GM21619 (cell line): ENCODE data around the gene SLC9A3.
"Not testable (repeated sequence)": the region's sequence is repeated elsewhere in the genome, so short reads cannot be mapped to it uniquely, and the experiment has no call there.

Source experiments
- ATAC-seq: cut with Tn5 transposase; IDR thresholded peaks from one replicate; pipeline ENCODE4 v1.9.1; 2021; ENCODE audit not compliant: unreplicated experiment

The SLC9A3 gene

DNA sequence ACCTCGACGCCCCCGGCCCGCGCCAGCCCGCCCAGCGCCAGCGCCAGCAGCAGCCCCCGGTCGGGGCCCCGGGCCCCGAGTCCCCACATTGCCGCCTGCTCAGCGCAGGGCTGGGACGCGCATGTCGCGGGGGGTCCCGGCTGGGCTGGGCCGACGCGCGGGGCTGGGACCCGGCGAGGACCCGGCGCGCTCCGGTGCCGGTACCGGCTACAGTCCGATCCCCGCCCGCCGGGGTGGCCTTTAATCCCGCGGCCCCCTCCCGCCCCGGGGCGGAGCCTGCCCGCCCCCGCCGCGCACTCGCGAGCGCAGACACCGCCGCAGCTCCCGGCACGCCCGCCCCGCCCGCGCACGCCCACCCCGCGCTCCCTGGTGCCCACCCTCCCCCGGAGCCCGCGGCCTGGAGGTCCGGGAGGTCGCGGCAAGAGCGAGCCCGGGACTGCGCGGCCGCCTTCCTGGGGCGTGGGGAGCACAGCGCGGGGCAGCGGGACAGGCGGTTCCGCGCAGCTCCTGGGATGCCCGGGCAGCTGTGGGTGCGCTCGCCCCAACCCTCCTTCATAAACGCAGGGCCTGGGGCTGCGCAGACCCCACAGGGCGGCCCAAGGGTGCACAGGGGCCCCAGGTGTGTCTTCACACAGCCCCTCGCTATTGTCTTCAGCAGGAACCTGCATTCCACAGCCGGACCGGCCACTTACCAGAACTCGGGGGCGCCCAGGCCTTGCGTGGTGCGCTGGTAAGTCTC is at the start of gene SLC9A3:
SLC9A3 (minus strand) TSS at position 216 of the 739 bp plus-strand sequence.
- ATAC-seq = no peak

DNA sequence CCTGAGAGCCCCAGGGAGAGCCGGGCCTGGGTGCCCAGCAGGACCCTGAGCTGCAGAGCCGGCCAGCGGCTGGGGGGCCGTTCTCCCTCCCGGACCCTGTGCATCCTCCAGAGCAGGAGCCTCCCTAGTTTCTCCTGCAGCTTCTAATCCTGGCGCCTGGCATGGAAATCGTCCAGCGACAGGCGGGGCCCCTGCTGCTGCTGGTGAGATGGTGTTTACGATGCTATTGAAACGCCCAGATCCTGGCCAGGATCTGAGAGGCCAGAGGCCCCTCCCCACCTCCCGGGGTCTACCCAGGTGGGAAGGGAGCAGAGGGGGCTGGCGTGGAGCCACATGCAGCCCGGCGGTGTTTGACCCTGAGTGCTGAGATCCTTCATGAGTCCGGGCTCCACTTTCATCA is 49.7 kb upstream of the SLC9A3 start:
- ATAC-seq = no peak

DNA sequence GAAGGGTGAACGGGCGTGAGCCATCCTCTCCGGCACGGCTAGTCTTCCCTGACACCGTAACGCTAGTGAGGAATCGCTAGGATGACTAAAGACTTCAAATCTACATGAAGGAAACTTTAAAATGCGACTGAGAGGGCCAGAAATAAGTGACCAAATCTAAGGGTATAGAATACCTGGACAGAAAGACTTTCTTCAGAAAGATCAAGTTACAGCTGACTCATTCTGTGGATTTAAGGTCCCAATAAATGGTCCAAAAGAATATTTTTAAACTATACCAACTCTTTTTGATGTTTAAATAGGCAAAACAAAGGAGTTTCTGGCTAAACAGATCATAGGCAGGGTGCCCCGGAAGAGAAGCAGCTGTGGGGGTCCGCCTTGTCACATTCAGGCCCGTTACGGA is 49.0 kb upstream of the SLC9A3 start:
- ATAC-seq = no peak

GRCh38 chr5:572398-573019 is 48.3 kb upstream of the SLC9A3 start:
- ATAC-seq = no peak

- ATAC-seq = no peak
These were observed 47.5 kb upstream of the SLC9A3 start for GRCh38 chr5:571791-572190.

- ATAC-seq = no peak
These were observed 46.6 kb upstream of the SLC9A3 start for GRCh38 chr5:570886-571285.

DNA sequence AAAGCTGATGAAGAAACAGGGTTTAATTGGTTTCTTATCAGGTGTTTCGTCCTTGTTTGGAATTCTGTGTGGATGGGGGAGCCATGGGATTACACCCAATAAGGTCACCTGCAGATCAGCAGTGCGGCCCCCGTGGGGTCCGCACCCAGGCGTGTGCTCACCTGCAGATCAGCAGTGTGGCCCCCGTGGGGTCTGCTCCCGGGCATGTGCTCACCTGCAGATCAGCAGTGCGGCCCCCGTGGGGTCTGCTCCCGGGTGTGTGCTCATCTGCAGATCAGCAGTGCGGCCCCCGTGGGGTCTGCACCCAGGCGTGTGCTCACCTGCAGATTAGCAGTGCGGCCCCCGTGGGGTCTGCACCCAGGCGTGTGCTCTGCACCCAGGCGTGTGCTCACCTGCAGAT is 46.2 kb upstream of the SLC9A3 start:
- no peak for ATAC-seq

DNA sequence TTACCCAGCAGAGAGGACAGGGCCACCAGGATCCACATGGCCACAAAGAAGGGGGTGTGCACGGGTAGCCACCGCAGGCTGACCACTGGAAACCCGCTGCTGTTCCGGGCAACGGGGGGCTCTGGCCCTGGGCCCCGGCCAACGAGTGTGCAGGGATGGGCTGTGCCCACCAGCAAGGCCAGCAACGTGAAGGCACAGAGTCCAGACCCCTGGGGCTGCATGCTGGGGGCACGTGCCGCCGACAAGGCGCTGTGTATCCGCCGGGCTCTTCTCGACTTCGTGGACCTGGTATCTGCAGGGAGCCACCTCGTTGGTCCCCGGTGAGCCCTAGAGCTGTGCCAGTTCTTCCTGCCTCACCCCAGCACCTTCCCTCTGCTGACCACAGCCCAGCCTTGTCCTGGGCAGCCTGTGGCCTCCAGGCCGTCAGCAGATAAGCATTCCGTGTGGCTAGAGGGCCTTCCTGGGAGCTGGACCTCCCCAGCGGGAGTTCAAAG is 45.7 kb upstream of the SLC9A3 start:
- no peak for ATAC-seq

GRCh38 chr5:569358-569867 is 45.2 kb upstream of the SLC9A3 start:
- ATAC-seq = no peak

DNA sequence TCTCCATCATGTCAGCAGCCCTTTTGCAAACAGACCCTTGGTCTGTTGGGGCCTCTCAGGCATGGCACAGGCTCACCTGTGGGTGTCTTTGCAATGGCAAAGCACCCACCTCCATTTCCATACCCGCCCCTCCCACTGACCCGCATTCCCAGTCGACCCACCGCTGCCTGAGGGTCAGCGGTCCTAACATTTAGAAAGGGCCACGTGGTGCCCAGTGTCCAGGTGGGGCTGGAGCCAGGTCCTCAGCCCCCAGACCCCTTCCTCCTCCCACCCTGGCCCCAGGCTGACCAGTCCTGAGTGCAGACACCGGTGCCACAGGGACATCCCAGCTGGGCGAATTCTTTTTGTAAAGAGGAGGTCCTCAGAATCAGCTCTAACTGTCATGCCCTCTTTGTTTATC is 44.6 kb upstream of the SLC9A3 start:
- ATAC-seq = no peak

GRCh38 chr5:568061-568781 is 44.0 kb upstream of the SLC9A3 start:
- ATAC-seq = no peak

- no peak for ATAC-seq
These were observed 43.4 kb upstream of the SLC9A3 start for GRCh38 chr5:567664-568060.

- ATAC-seq = no peak
These were observed 42.5 kb upstream of the SLC9A3 start for GRCh38 chr5:566636-567309.

DNA sequence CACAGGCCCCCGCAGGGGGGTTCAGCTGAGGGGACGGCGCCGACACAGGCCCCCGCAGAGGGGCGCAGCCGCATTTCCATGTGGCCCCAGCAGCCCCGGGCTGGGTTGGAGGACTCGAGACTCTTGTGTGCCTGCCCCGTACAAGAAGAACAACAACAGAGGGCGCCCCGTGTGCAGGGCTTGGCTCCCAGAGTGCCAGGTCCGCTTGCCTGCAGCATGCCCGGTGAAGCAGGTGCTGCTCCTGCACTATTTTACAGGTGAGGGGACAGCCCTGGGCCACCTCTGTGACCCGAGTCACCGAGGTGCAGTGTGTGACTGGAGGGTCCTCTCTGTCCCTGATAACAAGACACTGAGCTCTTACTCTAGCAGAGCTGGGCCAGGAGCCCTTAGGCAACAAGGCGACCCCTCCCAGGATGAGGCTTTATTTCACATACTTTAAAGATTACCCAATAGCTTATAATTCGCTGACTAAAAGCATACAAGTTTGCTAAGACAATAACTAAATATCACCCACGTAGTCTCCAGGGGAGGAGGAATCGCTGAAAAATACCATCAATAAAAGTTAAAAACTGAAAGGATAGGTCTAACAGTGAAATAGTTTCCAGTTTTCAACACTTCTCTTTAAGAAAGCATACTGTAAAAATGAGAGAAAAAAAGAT is 41.7 kb upstream of the SLC9A3 start:
- no peak for ATAC-seq

- no peak for ATAC-seq
These were observed 37.2 kb upstream of the SLC9A3 start for GRCh38 chr5:561408-561807.

DNA sequence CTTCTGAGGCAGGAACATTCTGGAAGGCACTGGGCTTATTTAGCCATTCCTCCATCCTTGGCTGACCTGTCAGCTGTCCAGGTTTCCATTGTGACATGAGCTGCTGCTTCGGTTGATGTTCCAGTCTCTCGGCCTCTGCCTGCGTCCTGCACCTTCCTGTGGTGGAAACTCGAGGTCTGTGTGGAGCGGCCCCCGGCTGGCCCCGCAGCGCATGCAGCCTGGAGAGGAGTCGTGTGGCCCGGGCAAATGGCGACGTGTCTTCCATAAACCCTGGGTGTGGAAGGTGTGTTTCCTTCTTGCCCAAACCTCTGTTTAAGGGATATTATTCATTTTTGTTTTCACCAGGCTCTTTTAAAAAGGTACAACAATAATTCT is 36.5 kb upstream of the SLC9A3 start:
- ATAC-seq = no peak

DNA sequence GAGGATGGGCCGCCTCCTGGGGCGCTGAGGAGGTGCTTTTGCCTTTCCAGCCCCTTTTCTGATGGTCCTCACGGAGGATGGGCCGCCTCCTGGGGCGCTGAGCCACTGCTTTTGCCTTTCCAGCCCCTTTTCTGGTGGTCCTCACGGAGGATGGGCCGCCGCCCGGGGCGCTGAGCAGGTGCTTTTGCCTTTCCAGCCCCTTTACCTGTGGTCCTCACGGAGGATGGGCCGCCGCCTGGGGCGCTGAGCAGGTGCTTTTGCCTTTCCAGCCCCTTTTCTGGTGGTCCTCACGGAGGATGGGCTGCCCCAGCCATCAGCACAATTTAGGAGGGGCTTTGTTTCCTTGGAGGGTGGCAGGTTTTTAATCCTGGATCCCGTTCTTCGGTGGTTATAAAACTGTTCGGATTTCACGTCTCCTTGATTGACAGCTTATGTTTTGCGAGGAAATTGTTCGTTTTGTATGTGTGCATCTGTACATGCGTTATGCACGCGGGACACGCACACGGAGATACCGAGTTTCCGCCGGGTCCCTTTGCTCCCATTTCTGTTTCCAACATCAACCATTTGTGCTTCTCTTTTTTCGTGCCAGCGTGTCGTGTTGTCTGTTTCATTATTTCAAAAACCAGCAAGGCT is 34.7 kb upstream of the SLC9A3 start:
- ATAC-seq = no peak

DNA sequence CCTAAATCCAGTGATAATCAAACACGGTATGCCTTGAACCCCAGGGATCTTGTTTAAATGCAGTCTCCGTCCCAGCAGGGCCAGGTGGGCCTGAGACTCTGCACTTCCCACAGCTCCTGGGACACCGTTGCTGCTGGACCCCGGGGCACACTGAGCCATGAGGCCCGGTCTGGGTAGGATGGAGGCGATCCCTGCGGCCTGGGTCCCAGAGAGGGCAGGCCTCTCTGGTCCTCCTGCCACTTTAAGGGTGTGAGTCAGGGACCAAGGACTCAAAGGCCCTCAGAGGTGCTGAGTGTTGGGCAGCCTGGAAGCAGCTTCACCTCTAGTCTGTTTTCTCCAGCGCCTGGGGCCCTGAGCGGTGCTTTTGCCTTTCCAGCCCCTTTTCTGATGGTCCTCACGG is 34.1 kb upstream of the SLC9A3 start:
- ATAC-seq = no peak

DNA sequence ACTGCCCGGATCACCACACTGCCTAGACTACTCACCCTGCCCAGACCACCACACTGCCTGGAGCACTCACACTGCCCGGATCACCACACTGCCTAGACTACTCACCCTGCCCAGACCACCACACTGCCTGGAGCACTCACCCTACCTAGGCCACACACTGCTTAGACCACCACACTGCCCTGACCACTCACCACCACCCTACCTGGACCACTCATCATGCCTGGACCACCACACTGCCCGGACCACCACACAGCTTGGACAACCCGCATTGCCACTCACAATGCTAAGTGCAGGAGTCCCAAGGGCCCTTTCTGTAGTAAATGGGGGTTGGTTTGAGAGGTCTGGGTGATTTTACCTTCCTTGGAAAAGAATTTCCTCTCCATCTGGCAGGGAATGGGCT is 33.7 kb upstream of the SLC9A3 start:
- not testable (repeated sequence) for ATAC-seq

DNA sequence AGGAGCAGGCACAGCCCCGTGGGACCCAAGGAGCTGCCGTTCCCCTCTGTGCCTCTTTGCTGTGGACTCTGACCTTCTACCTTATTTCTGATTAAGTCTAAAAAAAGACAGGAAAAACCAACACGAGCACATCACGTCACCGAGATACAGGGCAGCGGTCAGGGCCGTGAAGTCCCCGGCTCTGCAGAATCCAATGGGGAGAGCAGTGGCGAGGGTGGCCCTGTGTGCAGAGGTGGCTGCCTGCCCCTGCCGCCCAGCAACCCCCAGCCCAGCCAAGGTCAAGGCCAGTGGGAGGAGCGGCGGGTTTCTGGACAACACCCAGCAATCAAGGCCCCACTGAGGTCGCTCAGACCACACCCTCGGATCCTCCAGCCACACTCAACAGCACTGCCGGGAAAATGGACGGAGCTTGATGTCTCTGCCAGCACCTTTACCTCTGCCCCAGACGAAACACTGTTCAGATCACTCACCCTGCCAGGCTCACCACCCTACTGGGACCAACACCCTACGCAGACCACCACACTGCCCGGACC is 32.7 kb upstream of the SLC9A3 start:
- no peak for ATAC-seq
